Measurements from ENCODE around the gene EXD3.
A peak's percentile ranks its signal among the peaks of the same experiment; 100 is the strongest.

EXD3 gene

DNA sequence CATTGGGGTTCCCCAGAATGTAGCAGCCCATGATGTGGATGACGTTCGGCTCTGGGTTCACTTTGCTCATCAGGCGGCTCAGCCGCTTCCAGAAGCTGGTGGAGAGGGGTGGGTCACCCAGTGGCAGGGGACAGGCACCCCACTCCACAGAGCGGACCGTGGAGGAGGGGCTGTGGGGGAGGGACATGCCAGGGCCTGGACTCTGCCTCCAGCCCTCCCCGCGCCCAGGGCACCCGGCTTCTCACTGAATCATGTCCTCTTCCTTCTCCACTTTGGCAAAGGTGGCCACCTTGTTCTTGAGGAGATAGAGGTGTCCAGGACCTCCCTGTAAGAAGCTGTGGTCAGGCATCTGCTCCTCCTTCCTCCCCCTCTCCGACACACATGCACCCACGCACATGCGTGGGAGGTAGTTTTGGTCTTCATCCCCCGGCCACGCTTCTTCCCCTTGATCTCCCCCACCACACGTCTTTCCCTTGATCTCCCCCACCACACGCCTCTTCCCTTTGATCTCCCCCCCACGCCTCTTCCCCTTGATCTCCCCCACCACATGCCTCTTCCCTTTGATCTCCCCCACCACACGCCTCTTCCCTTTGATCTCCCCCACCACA lies 27.1 kb upstream of the EXD3 start:
- in situ Hi-C loops (cut with MboI; ENCODE audit: low pct_unique_long_range_greater_than_20kb, low sequenced_read_pairs), result no loop called here
- DNase-seq, result peak; percentile 51

DNA sequence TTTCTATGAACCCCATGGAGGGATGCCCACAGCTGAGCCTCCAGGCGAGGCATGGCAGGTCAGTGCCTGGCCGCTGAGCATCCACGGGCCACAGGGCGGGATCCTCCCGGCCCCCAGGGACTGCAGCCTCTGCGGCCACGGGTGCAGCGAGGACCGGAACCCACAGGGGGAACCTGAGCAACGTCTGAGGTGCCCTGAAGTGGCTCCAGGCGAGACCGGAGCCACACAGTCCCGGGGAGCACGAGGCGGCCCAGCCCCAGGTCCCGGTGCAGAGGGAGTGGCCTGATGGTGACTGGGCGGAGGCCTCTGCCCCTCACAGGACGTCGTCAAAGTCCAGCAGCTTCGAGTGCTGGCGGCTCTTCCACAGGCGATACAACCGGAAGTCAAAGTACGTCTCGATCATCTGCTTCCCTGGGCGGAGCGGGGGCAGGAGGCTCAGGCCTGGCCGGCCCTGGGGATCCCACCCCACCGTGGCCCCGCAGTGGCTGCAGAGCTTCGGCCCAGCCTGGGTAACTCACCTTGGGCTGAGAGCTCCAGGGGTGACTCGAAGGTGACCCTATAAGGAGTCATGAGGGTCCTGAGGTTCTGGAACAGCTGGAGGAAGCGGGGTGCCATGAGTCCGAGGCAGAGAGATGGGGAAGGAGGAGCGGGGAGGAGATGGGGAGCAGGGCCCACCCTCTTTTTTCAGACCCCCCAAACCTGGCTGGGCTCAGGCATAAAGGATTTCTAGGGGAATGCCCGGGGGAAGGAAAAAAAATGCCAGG lies 26.3 kb upstream of the EXD3 start:
- no peak for DNase-seq
- in situ Hi-C loops (cut with MboI; ENCODE audit: low pct_unique_long_range_greater_than_20kb, low sequenced_read_pairs), result no loop called here

DNA sequence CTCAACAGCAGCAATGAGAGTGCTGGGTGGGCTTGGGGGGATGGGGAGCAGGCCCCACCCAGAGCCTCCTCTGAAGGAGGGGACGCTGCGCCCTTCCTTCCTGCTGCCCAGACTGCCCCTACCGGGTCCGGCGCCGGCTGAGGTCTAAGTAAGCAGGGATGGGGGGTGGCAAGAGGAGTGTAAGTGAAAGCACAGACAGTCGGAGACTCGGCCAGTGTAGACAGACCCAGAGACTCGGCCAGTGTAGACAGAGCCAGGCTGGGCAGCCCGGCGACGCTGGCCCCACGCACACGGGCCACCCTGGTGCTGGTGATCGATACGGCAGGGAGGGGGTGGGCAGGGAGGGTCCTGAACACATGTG lies 25.6 kb upstream of the EXD3 start:
- in situ Hi-C loops (cut with MboI; ENCODE audit: low pct_unique_long_range_greater_than_20kb, low sequenced_read_pairs), result no loop called here
- no peak for DNase-seq

DNA sequence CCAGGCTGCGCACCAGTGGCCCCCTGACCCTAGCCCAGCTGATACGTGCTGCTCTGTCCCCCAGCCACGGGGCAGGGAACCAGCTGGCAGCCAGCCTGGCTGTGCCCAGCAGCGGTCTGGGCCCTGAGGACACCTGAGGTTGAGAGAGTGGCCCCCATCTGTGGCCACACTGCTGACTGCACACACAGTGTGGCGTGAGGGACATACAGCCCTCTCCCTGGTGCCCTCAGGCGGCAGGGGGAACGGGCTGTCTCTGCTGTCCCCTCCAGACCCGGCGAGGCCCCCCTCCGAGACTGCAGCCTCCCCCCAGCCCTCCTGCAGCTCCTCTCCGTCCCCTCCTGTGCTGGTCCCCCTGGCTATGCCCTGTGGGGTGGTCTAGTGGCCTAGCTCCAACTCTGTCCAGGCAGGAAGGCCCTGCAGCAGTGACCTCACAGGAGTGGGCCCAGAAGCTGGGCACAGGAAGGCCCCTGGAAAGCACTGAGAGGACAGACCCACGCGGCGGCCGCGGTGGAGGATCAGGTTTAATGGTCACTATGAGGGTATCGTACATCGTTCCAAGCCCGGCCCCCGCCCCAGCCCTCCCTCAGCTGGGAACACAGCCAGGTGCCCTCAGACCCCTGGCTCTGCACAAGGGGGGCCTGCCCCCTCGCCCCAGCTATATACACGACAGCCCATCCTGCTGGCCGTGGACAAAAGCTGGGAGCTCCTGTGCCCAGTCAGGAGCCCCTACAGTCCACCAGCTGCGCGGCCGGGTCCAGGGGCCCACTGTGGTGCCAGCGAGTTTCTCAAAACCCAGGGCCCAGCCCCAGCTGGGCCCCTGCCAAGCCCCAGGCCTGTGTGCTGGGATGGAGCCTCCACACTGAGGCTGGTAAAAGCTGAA lies 25.0 kb upstream of the EXD3 start:
- DNase-seq, result no peak
- in situ Hi-C loops (cut with MboI; ENCODE audit: low pct_unique_long_range_greater_than_20kb, low sequenced_read_pairs), result no loop called here

DNA sequence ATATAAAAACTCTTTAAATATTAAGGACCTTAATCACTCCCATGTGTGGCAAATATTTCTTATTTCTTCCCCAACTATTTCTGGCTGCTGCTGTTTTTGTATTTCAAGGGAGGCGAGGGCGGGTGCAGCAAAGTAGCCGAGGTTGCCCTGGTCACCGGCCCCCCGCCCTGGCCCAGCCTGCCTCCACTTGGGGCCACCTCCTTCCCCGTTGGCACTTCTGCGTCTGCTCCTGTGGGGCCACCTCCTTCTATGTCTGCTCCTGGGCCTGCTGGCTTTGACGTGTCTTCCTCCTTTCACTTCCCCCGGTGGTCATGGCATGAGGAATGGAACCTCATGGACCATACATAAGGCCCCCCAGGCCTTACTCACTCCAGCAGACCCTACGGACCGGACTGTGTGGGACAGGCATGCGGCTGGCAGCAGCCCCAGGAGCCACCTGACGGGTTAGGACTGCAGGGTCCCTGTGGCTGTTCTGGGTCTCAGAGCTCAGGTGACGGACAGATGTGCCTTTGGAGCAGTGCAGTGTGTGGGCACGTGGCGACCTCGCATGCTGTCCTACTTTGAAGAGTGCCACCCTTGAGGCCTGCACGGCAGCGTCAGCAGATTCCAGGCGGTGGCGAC lies 24.0 kb upstream of the EXD3 start:
- in situ Hi-C loops (cut with MboI; ENCODE audit: low pct_unique_long_range_greater_than_20kb, low sequenced_read_pairs), result no loop called here
- no peak for DNase-seq

DNA sequence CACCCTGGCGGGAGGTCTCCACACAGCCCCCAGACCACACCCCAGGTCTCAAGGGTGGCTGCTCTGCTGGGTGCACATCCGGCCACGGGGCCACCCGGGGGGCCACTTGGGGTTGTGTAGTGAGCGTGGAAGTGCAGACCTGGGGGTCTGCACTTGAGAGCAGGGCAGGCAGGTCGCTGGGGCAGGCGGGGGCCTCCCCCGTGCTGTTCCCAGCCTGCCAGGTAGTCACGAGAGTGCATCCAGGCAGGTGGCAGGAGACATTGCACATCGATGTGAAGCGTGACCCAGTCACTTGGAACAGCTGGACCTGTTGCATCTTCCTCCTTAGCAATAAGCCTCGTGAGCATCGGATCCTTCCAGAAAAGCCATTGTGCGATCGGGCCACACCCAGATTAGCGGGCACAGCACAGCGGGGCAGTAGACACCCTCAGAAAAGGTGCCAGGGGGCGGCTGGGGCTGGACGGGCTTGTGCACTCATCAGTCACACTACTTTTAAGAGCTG lies 23.0 kb upstream of the EXD3 start:
- DNase-seq, result no peak
- in situ Hi-C loops (cut with MboI; ENCODE audit: low pct_unique_long_range_greater_than_20kb, low sequenced_read_pairs), result no loop called here

DNA sequence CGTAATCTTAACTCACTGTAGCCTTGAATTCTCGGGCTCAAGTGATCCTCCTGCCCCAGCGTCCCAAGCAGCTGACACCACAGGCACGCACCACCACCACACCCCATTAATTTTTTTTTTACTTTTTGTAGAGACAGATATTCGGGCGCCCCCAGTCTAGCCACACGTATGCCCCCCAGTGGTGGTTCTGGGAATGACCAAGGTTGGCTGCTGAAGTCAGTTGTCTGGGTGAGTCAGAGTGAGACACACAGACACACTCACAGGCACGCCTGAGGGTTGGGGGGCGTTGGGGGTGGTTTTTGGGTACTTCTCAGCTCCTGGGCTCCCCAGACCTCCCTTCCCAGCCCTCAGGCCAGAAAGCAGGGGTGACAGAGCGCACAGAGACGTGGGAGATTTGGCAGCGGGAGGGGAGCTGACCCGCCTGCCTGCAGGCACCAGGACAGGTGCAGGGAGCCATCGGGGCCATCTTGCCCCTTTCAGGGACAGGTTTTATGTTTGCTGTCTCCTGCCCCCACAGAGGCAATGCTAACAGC lies 22.4 kb upstream of the EXD3 start:
- in situ Hi-C loops (cut with MboI; ENCODE audit: low pct_unique_long_range_greater_than_20kb, low sequenced_read_pairs), result no loop called here
- DNase-seq, result peak; percentile 80

DNA sequence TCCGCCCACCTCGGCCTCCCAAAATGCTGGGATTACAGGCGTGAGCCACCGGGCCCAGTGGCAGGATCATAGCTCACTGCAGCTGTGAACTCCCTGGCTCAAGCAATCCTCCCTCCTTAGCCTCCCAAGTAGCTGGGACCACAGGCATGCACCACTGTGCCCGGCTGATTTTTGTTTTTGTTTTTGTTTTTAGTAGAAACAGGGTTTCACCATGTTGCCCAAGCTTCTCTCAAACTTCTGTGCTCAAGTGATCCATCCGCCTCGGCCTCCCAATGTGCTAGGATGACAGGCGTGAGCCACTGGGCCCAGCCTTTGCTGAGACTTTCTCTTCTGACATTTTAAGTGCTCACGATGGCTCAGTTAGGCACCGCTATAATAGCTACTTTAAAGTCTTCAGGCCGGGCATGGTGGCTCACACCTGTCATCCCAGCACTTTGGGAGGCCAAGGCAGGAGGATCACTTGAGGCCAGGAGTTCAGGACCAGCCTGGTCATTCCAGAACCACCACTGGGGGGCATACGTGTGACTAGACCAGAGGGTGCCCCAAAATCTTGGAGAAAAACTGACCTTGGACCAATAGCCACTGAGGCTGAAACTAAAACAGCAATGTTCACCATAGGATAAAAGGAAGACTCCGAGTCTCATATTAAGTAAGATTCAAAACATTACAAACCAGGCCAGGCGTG lies 21.3 kb upstream of the EXD3 start:
- in situ Hi-C loops (cut with MboI; ENCODE audit: low pct_unique_long_range_greater_than_20kb, low sequenced_read_pairs), result no loop called here
- DNase-seq, result no peak

DNA sequence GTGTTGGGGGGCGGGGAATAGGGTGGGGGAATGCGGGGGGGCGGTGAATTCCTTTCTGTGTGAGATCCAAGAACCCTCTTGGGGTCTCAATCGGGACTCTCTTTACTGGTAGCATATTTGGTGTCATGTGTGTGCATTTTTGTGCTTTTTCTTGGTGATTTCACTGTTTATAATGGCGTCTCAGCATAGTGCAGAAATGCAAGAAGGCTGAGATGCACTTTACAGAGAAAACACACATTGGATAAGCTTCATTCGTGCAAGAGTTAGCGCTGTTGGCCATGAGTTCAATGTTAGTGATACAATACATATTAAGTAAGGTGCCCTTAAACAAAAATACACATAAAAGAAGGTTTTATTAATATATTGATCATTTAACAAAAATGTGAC lies 19.0 kb upstream of the EXD3 start:
- DNase-seq, result no peak
- in situ Hi-C loops (cut with MboI; ENCODE audit: low pct_unique_long_range_greater_than_20kb, low sequenced_read_pairs), result no loop called here

DNA sequence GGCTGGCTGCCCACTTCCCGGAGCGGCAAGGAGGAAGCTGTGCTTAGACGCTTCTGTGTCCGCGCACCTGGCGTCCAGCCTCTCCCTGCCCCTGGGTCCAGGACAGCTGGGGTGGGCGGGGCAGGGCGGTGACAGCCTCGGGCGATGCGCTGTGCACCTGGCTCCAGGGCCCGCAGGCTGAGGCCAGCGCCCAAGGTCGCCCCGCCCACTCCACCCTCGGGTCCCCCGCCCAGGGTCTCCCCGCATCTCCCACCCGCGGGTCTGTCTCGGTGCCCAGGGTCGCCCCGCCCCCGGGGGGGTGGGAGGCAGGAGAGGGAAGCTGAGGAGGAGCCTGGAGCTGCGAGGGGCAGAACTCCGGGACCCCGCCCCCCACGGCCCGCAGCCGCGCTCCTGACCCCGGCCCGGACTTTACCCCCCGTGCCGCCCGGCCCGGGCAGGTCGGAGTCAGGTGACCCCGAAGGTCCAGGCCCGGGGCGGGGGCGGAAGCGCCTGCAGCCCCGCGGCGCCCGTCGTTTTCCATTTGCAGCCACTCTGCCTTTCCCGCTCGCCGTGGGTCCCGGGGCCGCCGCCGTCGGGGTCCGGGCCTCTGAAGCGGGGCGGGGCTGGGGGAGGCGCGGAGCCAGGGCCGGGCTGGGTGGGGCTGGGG lies 18.4 kb upstream of the EXD3 start, which contains the start of gene ENTPD8:
Gene ENTPD8 (minus strand): TSS at position 69 of the 646 bp plus-strand sequence. CDS start 3,072 bp downstream, outside the sequence.
- in situ Hi-C loops (cut with MboI; ENCODE audit: low pct_unique_long_range_greater_than_20kb, low sequenced_read_pairs), result no loop called here
- DNase-seq, result no peak

DNA sequence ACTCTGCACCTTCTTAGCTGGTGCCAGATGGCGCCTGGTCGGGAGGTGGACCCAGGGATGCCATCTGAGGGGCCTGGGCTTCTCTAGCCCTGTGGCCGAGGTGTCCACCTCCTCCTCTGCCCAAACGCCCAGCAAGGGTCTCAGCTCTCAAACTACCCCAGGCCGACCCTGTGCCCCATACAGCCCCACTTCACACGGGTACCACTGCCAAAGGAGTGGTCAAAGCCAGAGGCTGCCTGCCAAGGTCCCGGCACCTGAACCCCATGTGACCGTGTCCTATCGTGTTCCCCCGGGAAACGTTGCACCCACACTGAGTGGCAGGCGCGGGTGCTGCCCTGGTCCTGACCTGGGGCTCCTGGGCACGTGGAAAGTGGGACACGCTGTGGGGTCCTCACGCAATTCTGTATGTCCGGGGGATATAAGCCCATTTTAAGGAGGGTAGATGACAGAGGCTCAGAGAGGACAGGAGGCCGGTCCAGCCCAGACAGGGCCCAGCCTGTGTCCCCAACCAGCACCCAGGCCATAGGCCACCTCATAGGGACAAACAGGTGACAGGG lies 16.3 kb upstream of the EXD3 start:
- in situ Hi-C loops (cut with MboI; ENCODE audit: low pct_unique_long_range_greater_than_20kb, low sequenced_read_pairs), result no loop called here
- no peak for DNase-seq

DNA sequence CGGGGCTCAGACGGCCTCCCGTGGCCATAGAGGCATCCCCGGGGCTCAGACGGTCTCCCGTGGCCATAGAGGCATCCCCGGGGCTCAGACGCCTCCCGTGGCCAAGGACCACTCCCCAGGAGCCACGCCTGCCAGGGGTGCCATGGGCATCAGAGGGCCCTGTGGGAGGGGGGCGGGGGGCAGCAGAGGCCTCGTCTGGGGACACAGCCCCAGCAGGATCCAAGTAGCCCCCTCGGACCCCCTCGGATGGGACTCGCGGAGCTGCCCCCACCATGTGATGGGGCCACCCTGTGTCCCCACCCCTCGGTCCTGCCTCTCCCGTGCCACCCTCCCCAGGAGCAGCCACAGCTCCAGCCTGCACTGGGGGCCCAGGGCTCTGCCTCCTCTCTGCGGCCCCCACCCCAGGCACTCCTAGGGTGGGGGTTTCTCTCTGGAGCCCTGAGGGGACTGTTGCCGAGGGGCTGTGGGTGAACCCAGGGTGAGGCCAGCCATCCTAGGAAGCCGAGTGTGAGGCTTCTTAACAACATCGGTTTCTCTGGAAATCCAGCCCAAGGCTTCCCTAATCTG lies 15.7 kb upstream of the EXD3 start:
- in situ Hi-C loops (cut with MboI; ENCODE audit: low pct_unique_long_range_greater_than_20kb, low sequenced_read_pairs), result no loop called here
- no peak for DNase-seq

DNA sequence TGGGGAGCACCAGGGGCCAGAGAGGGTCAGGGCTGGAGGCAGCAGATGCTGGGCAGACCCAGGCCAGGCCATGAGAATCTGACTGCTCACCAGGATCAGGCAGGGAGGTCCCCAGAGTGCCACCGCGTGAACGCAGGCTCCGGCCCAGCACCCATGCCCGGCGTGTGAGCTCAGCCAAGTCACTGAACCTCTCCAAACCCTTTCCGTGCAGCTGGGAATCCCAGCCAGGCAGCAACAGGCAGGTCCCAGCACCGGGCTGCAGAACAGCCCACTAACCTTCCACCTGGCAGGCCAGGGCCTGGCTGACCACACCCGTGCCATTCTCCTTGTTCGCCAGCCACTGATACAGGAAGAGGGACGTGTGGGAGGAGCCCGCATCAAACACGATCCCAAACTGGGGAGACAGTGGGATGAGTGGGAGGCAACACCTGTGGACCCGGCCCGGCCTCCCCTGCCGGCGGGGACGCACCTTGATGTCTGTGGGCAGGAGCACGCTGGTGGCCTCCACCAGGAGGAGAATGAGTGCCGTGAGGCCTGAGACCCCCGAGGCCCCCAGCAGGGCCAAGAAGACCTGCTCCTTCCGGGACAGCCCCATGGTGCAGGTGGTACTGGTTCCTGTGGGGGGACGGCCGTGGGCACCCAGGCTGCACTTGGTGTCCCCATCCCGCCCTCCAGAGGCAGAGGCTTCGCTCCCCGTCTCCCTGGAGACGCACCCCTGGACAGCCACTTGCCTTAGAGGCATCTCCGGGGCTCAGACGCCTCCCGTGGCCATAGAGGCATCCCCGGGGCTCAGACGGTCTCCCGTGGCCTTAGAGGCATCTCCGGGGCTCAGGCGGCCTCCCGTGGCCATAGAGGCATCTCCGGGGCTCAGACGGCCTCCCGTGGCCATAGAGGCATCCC lies 15.0 kb upstream of the EXD3 start:
- in situ Hi-C loops (cut with MboI; ENCODE audit: low pct_unique_long_range_greater_than_20kb, low sequenced_read_pairs), result no loop called here
- no peak for DNase-seq

DNA sequence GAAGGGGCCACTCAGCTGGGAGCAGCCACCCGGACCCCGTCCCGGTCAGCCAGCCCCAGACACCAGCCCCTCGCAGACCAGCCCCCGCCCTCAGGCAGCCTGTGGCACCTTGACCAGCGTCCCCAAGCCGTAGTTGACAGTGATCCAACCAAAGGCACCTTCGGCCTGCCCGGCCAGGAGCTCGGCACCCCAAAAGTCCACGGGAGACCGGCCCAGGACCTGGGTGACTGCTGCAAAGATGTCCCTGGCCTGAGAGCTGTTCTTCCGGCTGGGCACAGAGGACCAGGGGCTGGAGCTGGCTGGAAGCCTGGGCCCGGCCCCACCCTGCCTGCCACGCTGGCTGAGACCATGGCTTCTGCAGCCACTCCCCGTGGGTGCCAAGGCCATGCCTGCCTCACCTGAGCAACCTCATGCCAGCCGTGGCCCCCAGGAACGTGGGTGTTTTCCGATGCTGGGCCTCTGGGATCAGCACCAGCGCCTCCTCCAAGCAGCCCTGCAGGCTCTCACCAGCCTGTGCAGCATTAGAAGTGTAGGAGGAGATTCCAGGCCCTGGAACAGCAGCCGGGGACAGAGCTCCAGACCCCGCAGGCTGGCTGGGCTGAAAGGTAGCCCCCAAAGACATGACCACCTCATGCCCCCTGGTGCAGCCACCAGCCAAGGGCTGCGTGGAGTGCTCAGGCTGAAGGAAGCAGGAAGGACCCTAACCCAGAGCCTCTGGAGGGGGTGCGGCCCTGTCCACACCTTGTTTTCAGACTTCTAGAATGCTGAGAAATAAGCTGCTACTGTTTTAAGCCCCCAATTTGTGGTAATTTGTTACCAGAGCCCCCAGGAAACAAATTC lies 14.0 kb upstream of the EXD3 start:
- DNase-seq, result no peak
- in situ Hi-C loops (cut with MboI; ENCODE audit: low pct_unique_long_range_greater_than_20kb, low sequenced_read_pairs), result no loop called here

DNA sequence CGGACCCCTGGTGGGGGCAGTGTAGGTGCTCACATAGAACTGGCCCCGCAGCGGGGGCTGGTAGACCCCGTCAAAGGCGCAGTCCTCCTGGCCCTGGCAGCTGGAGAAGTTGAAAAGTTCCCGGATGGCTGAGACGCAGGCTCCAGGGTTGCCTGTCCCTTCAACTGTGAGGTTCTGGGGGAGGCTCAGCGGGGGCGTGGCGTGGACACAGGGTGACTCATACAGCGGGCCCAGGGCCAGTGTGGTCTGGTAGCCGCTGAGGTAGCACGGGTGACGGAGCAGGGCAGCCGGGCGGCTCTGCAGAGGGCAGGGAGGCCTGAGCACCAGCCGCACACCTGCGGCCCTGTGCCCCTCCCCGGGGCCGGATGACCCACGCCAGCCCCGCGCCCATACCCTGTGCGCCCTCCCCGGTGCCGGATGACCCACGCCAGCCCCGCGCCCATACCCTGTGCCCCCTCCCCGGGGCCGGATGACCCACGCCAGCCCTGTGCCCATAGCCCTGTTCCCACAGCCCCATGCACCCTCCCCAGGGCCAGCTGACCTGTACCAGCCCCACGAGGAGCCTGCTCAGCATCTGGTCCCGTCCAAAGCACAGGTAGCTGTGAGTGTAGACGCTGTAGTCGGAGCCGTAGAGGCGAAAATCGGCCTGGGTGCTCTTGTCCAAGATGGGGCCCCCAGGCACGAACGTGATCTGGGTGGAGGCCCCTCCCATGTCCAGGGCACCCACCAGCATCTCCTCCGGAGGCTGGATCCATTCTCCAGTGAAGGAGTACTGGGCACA lies 13.2 kb upstream of the EXD3 start:
- in situ Hi-C loops (cut with MboI; ENCODE audit: low pct_unique_long_range_greater_than_20kb, low sequenced_read_pairs), result no loop called here
- DNase-seq, result no peak
